HG03095 (cell line): Measurements from ENCODE around the gene USP6NL.

Source experiments
- ATAC-seq: cut with Tn5 transposase; IDR thresholded peaks from one replicate; pipeline ENCODE4 v1.9.1; 2021; ENCODE audit warnings: moderate library complexity; ENCODE audit not compliant: unreplicated experiment

The USP6NL gene

DNA sequence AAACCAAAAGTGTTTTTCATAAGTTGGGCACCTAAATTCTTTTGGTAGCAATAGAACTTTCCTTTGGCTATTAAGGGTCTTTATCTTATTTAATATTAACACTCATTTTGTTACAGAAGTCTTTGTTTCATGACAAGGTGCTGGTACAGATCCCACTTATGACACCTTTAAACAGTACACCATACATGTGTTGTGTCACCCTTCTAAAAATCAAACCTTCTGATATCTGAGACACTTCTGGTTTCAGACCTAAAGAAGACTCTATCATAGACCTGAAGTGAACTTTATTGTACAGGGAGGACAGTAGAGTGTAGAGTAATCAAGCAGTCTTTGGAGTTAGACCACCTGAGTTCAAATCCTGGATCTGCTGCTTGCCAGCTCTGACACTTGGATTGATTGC, 5.8 kb upstream of the USP6NL start:
- no peak for ATAC-seq

DNA sequence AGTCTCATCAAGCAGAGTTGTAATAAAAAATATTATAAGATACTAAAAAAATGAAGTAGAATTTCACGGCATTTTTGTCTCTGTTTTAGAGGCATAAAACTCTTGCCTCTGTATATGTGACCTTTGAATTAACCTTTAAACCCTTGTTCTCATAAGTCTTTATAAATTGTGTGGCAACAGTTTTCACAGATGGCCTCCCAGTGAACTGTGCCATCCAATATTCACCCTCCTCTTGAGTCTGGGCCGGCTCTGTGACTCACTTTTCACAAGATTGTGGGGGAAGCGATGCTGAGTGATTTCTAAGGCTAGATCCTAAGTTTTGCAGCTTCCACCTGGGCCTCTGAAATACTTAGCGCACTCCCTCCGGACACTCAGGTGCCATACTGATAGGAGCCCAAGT, 4.6 kb upstream of the USP6NL start:
- no peak for ATAC-seq

GRCh38 chr10:11615396-11615795, 3.9 kb upstream of the USP6NL start:
- no peak for ATAC-seq

DNA sequence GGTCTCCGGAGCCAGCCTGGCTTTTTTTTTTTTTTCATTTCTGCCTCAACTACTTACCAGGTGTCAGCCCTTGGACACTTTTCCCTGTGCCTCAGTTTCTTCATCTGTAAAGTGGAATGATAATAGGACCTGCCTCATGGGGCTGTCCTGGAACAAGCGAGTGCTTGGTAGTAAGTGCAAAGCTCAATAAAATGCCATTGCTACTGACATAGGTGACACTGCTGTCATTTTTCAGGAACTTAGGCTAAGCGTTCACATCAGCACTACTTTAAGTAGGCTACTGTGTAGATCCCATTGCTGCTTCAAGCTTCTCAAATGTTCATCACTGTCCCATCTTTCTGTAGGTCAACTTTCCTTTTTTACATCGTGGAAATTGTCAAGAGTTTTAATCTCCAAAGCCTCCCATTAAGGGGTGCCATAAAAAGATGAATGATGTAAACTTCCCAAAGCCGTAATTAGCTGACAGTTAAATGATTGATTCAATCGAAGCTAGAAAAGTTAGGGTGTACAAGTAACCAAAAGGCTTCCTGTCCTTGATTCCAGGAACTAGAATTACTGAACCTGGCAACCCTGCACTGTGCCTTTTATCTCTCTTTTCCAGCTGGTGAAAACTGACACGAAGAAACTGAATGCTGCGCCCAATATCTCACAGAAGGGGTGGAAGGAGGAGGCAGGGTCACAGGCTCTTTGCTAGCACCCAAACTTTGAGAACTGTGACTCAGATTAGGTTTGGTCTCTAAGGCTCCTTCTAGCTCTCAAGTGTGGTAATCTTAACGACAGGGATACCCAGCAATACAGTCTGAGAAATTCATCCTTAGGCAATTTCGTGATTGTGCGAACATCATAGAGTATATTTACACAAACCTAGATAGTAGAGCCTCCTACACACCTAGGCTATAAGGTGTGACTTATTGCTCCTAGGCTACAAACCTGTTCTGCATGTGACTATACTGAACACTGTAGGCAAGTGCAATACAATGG, 861 bp upstream of the USP6NL start:
- no peak for ATAC-seq

- peak; percentile 12 for ATAC-seq
Measured at GRCh38 chr10:11610826-11611247, 613 bp downstream of the USP6NL start.

- no peak for ATAC-seq
Measured at GRCh38 chr10:11610166-11610825, 1.2 kb downstream of the USP6NL start.

DNA sequence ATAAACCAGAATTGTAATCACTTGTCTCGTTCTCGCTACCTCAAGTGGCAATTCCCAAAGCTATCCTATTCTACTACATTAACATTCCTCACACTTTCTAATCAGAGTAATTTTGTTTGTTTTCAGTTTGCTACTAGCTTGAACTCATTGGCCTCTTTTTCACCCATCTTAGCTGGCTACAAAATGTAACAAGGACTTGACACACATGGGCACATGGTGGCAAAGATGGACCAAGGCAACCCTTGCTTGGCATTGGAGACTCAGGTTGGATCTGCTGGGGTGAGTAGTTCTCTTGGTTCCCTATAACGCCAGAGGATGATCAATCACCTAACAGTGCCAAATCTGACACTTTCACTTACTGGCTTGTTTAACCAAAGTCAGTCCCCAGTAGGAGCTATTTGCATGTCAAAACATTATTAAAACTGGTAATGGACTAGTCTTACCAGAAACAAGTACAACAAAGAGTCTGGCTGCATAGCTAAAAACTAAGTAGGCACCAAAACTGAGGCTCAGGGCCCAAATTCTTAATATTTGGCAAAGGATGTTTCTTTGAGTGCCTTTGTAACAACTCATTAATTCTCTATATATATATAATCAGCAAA, 1.9 kb downstream of the USP6NL start:
- no peak for ATAC-seq

- ATAC-seq = no peak
Measured at GRCh38 chr10:11609052-11609451, 2.4 kb downstream of the USP6NL start.

- no peak for ATAC-seq
Measured at GRCh38 chr10:11608159-11609013, 3.1 kb downstream of the USP6NL start.

- ATAC-seq = no peak
Measured at GRCh38 chr10:11605807-11606408, 5.5 kb downstream of the USP6NL start.

- no peak for ATAC-seq
Measured at GRCh38 chr10:11604865-11605650, 6.4 kb downstream of the USP6NL start.

- no peak for ATAC-seq
Measured at GRCh38 chr10:11603741-11604140, 7.7 kb downstream of the USP6NL start.

- no peak for ATAC-seq
Measured at GRCh38 chr10:11602919-11603523, 8.4 kb downstream of the USP6NL start.

DNA sequence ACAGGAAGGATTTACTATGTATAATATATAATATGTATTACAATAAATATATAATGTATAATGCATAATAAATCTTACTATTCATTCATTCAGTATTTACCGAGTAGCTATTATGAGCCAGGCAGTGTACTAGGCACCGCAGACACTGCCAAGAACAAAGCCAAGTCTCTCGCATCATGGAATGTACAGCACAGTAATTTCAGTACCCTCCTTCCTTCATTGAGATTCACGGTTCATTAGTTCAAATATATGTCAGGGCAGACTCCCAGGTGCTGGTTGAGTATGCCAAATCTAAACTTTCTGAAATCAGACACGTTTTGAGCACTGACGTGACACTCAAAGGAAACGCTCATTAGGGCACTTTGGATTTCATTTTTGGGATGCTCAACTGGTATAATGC, 9.1 kb downstream of the USP6NL start:
- ATAC-seq = no peak

DNA sequence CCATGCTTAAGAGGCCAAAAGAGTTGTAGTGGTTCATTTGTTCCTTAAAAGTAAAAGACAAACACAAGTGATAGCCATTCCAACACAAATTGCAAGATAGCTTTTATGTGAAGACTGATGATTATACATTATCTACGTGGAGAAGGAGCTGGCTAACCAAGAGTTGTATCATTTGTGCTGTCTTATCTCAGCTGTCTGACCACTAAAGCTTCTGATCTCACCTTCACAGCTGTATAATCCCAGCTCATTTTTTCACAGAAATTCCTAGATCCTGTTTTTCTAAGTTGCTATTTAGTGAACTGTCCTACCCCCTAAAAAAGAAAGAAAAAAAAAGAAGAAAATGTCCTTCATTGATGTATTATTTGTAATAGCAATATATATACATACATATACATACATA, 9.8 kb downstream of the USP6NL start:
- no peak for ATAC-seq

GRCh38 chr10:11600280-11600679, 11.2 kb downstream of the USP6NL start:
- no peak for ATAC-seq

DNA sequence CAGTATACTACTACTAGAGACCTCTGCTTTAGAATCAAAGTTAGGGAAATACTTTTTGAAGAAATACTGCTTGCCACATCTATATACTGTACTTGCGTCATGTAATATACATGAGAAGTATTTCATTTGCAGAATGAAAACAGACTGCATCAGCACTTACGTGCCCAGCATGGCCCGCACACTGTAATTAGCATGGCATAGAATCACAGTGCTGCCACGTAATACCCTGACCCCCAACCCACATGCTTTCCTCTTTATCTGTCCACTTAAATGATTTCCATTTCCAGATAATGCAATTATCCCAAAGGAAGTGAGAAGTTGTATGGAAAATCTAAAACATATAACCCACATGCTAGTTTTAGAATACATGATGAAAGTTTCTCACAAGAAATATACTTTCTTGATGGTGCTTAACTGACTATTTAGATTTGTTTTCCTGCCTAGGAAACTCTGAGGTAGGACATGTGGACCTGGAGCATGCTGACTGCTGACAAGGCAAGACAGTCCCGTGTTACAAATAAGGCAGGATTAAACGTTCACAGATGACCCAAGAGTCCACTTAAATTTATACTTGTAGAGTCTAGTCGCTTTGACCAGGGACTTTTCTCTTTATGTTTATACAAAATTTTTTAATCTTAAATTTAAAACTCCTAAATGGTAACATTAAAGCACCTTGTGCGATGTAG, 12.6 kb downstream of the USP6NL start:
- no peak for ATAC-seq

- no peak for ATAC-seq
Measured at GRCh38 chr10:11597470-11597869, 14.0 kb downstream of the USP6NL start.

GRCh38 chr10:11595395-11595692, 16.1 kb downstream of the USP6NL start:
- ATAC-seq = no peak
